22Rv1 (cell line): ENCODE data around the gene PHYH.

ENCODE experiments used
- CTCF ChIP-seq: fragments of 450-650 bp; IDR thresholded peaks from 2 replicates; pipeline ENCODE4 v1.5.1; 2017; ENCODE audit warnings: mild to moderate bottlenecking
- ZFX ChIP-seq: fragments of 450-650 bp; IDR thresholded peaks from 2 replicates; pipeline ENCODE4 v1.6.1; 2017; ENCODE audit warnings: antibody characterized with exemption, borderline replicate concordance

GRCh38 chr10:13327534-13327933 lies 27.7 kb upstream of the PHYH start:
- TF ChIP-seq CTCF (no peak), ZFX (no peak)
